HG03439 (cell line): Measurements from ENCODE around the gene MACF1.

ENCODE experiments used
- ATAC-seq: cut with Tn5 transposase; IDR thresholded peaks from one replicate; pipeline ENCODE4 v1.9.1; 2021; ENCODE audit warnings: mild to moderate bottlenecking, moderate library complexity; ENCODE audit not compliant: unreplicated experiment

The MACF1 gene

GRCh38 chr1:39411526-39412478, 207.3 kb downstream of the MACF1 start:
- ATAC-seq: no peak

DNA sequence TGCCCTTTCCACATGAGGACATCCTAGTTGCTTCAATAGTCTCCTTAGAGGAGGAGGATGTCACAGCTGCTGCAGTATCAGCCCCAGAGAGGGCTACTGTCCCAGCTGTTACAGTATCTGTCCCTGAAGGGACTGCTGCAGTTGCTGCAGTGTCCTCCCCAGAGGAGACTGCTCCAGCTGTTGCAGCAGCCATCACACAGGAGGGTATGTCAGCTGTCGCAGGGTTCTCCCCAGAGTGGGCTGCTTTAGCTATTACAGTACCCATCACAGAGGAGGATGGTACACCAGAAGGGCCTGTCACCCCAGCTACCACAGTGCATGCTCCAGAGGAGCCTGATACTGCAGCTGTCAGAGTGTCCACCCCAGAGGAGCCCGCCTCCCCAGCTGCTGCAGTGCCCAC, 208.4 kb downstream of the MACF1 start:
- no peak for ATAC-seq

- ATAC-seq: no peak
Observed at GRCh38 chr1:39413902-39414528, 209.5 kb downstream of the MACF1 start.

- no peak for ATAC-seq
Observed at GRCh38 chr1:39415553-39415952, 211.1 kb downstream of the MACF1 start.

GRCh38 chr1:39416609-39417008, 212.1 kb downstream of the MACF1 start:
- ATAC-seq: no peak

GRCh38 chr1:39418236-39418635, 213.7 kb downstream of the MACF1 start:
- no peak for ATAC-seq

DNA sequence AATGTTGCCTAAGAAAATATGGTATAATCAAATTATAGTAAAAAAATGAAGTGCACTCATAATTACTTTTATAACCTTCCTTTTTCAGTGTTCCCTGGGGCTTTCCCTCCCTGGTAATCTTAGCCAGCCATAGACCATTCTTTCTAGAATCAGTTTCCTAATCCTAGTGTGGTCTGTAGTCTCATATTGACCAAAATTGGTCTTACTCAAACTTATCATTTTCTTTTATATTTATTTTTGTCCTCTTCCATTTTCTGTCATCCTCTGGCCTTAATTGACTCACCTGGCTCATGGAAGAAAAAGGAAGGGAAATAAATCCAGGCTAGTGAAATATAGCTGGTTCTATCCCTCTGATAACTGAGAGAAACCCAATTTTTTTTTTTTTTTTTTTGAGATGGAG, 216.0 kb downstream of the MACF1 start:
- no peak for ATAC-seq

GRCh38 chr1:39422614-39423013, 218.1 kb downstream of the MACF1 start:
- no peak for ATAC-seq

DNA sequence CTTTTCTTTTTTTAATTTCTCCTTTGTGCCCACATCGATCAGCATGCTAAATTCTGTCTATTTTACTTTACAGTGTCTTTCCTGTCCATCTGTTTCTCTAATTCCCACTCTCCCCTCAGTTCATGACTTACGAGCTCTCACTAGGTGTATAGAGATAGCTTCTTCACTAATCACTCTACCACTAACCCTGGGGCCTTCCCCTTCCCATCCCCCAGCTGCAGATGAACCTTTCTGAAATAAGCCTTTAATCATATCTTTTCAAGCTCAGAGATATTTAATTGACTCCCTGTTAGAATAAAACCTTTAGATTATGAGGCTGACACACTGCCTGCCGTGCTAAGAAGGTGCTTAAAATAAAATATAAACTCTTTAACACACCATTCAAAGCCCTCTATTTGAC, 220.7 kb downstream of the MACF1 start:
- no peak for ATAC-seq

- no peak for ATAC-seq
Observed at GRCh38 chr1:39425634-39426033, 221.1 kb downstream of the MACF1 start.

DNA sequence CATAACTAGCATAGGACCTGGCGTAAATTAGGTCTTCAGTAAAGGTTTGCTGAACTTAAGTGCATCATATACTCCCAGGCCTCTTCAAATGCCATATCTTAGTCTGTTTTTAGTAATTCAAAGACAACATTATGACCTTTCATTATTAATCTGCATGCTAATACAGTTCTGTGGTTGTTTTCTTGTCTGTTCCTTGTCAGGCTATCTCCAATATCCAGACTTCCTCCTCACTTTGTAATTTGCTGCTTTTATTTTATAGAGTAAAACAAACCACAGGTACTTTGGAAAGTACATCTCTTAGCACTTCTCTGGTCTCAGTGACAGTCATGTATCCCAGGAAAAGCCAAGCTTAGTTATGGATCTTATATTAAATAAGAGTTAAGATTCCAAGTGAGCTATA, 221.9 kb downstream of the MACF1 start:
- no peak for ATAC-seq

DNA sequence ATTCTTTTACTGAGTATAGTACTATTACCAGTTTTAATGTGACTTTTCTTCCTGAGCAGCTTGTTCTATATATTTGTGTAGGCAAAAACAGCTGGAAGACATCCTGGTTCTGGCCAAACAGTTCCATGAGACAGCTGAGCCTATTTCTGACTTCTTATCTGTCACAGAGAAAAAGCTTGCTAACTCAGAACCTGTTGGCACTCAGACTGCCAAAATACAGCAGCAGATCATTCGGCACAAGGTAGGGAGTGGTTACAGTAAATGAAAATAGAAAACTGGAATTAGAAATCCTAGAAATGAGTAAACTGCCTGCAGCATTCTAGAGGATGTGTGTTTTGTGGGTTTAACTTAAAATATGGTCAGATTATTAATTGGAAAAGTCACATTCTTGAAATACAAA, 222.9 kb downstream of the MACF1 start:
- no peak for ATAC-seq

DNA sequence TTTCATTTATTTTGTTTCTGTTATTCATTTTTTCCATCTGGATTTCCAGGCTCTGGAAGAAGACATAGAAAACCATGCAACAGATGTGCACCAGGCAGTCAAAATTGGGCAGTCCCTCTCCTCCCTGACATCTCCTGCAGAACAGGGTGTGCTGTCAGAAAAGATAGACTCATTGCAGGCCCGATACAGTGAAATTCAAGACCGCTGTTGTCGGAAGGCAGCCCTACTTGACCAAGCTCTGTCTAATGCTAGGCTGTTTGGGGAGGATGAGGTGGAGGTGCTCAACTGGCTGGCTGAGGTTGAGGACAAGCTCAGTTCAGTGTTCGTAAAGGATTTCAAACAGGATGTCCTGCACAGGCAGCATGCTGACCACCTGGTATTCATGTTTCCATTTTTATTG, 223.4 kb downstream of the MACF1 start:
- ATAC-seq: no peak

DNA sequence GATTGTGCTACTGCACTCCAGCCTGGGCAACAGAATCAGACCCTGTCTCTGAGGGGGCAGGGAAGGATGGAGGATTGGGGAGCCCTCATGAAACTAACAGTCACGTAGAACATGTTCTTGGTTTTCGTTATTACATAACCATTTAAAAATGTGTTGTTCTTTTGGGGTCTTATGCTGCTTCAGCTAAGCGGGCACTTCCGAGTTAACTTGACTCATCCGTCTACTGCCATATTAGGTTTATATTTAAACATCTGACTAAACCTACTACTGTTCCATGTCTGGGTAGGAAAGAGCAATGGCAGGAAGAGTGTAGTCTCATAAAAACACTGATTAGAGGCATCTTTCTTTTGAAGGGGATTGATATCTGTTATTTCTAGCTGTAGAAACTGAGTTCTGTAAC, 227.4 kb downstream of the MACF1 start:
- ATAC-seq: no peak

- ATAC-seq: no peak
Observed at GRCh38 chr1:39434797-39435395, 230.4 kb downstream of the MACF1 start.

- ATAC-seq: no peak
Observed at GRCh38 chr1:39435597-39435996, 231.1 kb downstream of the MACF1 start.

GRCh38 chr1:39436842-39437241, 232.3 kb downstream of the MACF1 start:
- no peak for ATAC-seq

GRCh38 chr1:39438042-39438441, 233.5 kb downstream of the MACF1 start:
- no peak for ATAC-seq

- ATAC-seq: no peak
Observed at GRCh38 chr1:39440856-39441255, 236.4 kb downstream of the MACF1 start.

DNA sequence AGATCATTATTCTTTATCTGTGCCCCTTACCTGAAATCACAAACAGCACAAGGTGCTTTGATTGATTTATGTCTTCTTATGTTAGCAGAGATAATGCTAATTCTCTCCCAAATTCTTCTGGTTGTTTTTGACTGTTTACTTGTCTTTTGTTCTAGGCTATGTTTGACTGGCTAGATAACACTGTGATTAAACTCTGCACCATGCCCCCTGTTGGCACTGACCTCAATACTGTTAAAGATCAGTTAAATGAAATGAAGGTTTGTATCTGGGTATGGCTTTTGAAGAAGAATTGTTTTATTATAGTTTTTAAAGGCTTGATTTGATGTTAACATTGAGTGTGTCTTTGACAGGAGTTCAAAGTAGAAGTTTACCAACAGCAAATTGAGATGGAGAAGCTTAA, 237.3 kb downstream of the MACF1 start:
- no peak for ATAC-seq

GRCh38 chr1:39445573-39445972, 241.1 kb downstream of the MACF1 start:
- ATAC-seq: no peak

GRCh38 chr1:39446986-39447567, 242.6 kb downstream of the MACF1 start:
- ATAC-seq: no peak
